Activated CD4-positive, alpha-beta T cell treated with anti-CD3 and anti-CD28 coated beads for 36 hours (primary cell): ENCODE results near the gene NELL1. TPM values are rescaled to one million over a fixed set of nuclear protein-coding genes. Genes with fewer than 3 reads are reported as not detected.

Source experiments
- ATAC-seq: fragments of 200-7000 bp; cut with Tn5 transposase; one replicate; pipeline ENCODE4 v1.10.0; 2021; ENCODE audit warnings: mild to moderate bottlenecking, moderate library complexity
- CTCF ChIA-PET: fragments of 350-600 bp; sonication (Branson Sonifier 250); formaldehyde crosslinking; loops from one replicate; lab custom pipeline; 2021; ENCODE audit warnings: antibody characterized with exemption; lab: Charles Lee
- POLR2A ChIA-PET: fragments of 350-600 bp; sonication (Branson Sonifier 250); formaldehyde crosslinking; loops from one replicate; lab custom pipeline; 2021; ENCODE audit warnings: antibody characterized with exemption, inconsistent platforms; lab: Charles Lee
- DNase-seq: peaks from one replicate; pipeline ENCODE4 v3.0.0-alpha.2; 2020
- H3K27ac Mint-ChIP-seq: one replicate; pipeline ENCODE4 v1.8.0; 2021; ENCODE audit warnings: mixed read lengths
- H3K27me3 Mint-ChIP-seq: one replicate; pipeline ENCODE4 v1.8.0; 2021; ENCODE audit warnings: mixed read lengths
- H3K36me3 Mint-ChIP-seq: one replicate; pipeline ENCODE4 v1.8.0; 2021; ENCODE audit warnings: low read depth, mixed read lengths
- H3K4me1 Mint-ChIP-seq: one replicate; pipeline ENCODE4 v1.8.0; 2021; ENCODE audit warnings: mixed read lengths
- H3K4me3 Mint-ChIP-seq: one replicate; pipeline ENCODE4 v1.8.0; 2021; ENCODE audit warnings: mild to moderate bottlenecking, moderate library complexity, mixed read lengths
- H3K9me3 Mint-ChIP-seq: one replicate; pipeline ENCODE4 v1.8.0; 2021; ENCODE audit warnings: low read depth, mixed read lengths
- intact Hi-C, 2 experiments: fragments of 100-400 bp; cut with DNase I in 1 of 2; cut with micrococcal nuclease in 1 of 2; formaldehyde crosslinking; loops; one replicate each; pipeline versions ENCODE4 v1.14.2 to v1.15.1; 2022 to 2024; cut with DNase I, micrococcal nuclease
- total RNA-seq, 2 experiments: library from RNA; stranded (reverse); gene quantifications; one replicate each; pipeline ENCODE4 v1.2.3, GENCODE V29; 2021

The NELL1 gene
- total RNA-seq, 2 experiments from 2014 or later, result not detected

DNA sequence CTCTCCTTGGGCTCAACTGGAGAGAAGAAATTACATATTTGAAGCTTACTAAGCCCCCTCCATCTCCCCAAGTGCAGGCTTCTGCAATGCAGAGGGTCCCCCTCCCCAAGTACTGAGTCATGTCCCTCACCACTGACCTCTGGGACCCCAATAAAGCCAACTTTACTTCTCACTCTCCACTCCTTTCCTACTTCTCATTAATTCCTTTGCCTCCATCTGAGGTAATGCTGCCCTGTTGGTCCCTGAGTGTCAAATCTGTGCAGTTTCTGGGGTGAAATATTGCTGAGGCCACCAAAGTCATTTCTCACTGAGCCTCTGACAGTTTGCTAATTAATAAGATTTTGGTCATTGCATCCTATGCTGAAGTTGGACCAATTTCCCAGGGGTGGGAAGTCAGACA is 101.6 kb downstream of the NELL1 start:
- intact Hi-C loops, result no loop called here
- no peaks in the 10 kb centered on the region for H3K9me3 Mint-ChIP-seq
- POLR2A ChIA-PET, result no interaction called here
- DNase-seq (no peak), ATAC-seq (no peak)
- no peaks in the 10 kb centered on the region for H3K27me3 Mint-ChIP-seq
- H3K4me3 Mint-ChIP-seq, result no peak overlapping the region
- CTCF ChIA-PET, result interaction anchor here (0.6 kb wide), 1 partner anchor 97 kb away, joined by 3 read pairs; no protein-coding TSS in a partner anchor
- no peaks in the 10 kb centered on the region for H3K36me3 Mint-ChIP-seq
- no peak overlapping the region for H3K27ac Mint-ChIP-seq
- no peaks in the 10 kb centered on the region for H3K4me1 Mint-ChIP-seq

DNA sequence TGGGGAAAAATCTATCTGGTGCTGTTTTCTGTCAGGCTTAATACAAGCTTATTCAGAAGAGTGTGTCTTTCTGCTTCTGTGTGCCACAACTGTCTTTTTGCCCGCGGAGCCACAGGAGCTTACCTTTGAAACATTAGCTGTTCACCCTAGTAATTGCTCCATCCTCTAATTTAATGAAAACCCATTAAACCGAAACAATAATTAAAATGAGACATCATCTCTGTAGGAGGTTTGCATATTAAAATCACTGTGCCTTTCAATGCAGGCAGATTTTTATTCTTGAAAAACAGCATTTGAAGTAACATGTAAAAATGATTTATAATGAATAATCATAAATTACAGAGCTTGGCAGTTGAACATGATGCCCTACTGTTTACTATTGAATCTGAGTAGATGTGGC is 102.3 kb downstream of the NELL1 start:
- intact Hi-C loops, result no loop called here
- Mint-ChIP-seq H3K4me3 (no peak overlapping the region), H3K36me3 (no peaks in the 10 kb centered on the region), H3K9me3 (no peaks in the 10 kb centered on the region), H3K27ac (no peak overlapping the region), H3K4me1 (no peaks in the 10 kb centered on the region), H3K27me3 (no peaks in the 10 kb centered on the region)
- POLR2A ChIA-PET, result no interaction called here
- ATAC-seq (no peak), DNase-seq (no peak)
- CTCF ChIA-PET, result no interaction called here

DNA sequence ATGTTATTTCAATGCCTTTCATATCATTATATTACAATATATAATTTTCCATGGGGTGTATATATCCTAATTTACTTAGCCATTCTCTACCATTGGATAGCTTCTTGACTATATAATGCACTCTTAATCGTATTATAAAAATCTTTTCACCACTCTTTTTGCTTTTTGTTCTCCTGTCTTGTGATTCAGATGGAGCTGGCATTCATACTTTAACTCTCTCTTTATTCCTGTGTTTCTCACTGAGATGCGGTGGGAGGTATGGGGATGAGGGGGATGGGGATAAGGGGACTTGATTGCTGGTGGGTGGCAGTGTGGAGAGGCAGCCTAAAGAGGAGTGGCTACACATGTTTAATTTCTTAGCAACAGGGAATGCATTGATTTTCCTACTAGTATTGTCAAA is 105.9 kb downstream of the NELL1 start:
- H3K36me3 Mint-ChIP-seq, result no peaks in the 10 kb centered on the region
- H3K27ac Mint-ChIP-seq, result no peak overlapping the region
- ChIA-PET CTCF (no interaction called here), POLR2A (no interaction called here)
- no peaks in the 10 kb centered on the region for H3K9me3 Mint-ChIP-seq
- ATAC-seq (no peak), DNase-seq (no peak)
- intact Hi-C loops, result no loop called here
- H3K27me3 Mint-ChIP-seq, result no peaks in the 10 kb centered on the region
- H3K4me1 Mint-ChIP-seq, result no peaks in the 10 kb centered on the region
- H3K4me3 Mint-ChIP-seq, result no peak overlapping the region

DNA sequence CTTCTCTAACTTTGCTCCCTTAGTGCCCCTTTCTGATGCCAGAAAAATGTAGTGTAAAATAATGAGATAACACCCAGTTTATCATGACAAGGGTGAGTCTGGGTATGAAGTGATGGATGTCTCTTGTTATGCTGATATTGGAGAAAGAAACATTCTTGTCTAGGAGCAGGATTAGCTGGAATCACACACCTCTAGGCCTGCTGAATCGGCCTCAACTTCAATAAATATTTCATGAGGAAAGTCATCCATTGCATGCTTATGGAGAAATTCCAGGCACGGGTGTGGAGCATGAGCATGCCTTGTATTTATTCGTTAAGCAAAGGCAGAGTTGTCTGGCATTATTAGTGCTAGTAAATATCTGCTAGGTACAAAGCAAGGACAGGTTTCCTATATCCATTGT is 113.4 kb downstream of the NELL1 start:
- H3K4me3 Mint-ChIP-seq, result no peak overlapping the region
- no peak for ATAC-seq
- H3K27ac Mint-ChIP-seq, result no peak overlapping the region
- no peaks in the 10 kb centered on the region for H3K36me3 Mint-ChIP-seq
- H3K4me1 Mint-ChIP-seq, result no peaks in the 10 kb centered on the region
- POLR2A ChIA-PET, result no interaction called here
- peaks cover 4% of the 10 kb centered on the region for H3K9me3 Mint-ChIP-seq
- CTCF ChIA-PET, result no interaction called here
- no peaks in the 10 kb centered on the region for H3K27me3 Mint-ChIP-seq
- no peak for DNase-seq
- intact Hi-C loops, result no loop called here

DNA sequence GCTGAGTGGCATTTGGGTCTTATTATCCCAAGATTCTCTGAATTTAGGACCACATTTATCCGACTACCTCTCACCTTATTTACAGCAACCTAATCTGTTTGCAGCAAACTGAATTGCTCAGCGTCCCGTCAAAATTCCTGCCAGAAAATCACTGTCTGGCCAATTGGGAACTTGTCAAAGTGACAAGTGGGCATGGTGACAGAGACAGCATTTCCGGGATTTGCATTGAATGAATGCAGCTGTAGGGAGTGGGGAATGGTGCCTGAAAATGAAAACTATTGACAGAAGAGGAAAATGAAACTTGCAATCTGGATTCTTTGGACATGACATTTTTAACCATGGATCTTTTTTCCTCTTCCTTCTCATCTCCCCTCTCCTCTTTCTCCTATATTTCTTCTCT is 113.8 kb downstream of the NELL1 start:
- intact Hi-C loops, result no loop called here
- Mint-ChIP-seq H3K4me3 (no peak overlapping the region), H3K27ac (no peak overlapping the region), H3K9me3 (peaks cover 4% of the 10 kb centered on the region), H3K4me1 (no peaks in the 10 kb centered on the region), H3K36me3 (no peaks in the 10 kb centered on the region), H3K27me3 (no peaks in the 10 kb centered on the region)
- DNase-seq (no peak), ATAC-seq (no peak)
- POLR2A ChIA-PET, result no interaction called here
- CTCF ChIA-PET, result no interaction called here

DNA sequence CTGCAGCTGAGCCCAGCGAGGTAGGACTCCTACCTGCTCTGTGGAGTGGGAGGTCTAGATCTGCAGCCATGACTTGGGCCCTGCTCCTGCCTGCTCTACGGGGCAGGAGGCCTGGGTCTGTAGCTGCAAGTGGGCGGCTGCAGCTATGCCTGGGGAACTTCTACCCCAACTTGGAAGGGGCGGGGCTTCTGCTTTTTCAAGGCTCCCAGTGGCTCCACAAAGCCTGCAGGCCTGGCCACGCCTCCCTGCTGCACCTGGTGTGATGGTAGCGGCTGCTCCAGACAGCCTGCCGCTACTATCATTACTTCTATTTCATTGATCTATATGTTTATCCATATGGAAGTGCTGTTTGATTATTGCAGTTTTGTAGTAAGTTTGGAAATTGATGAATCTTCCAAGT is 121.2 kb downstream of the NELL1 start:
- ChIA-PET POLR2A (no interaction called here), CTCF (no interaction called here)
- DNase-seq (no peak), ATAC-seq (no peak)
- no peaks in the 10 kb centered on the region for H3K9me3 Mint-ChIP-seq
- H3K36me3 Mint-ChIP-seq, result no peaks in the 10 kb centered on the region
- no peak overlapping the region for H3K27ac Mint-ChIP-seq
- H3K27me3 Mint-ChIP-seq, result no peaks in the 10 kb centered on the region
- no peaks in the 10 kb centered on the region for H3K4me1 Mint-ChIP-seq
- no peak overlapping the region for H3K4me3 Mint-ChIP-seq
- intact Hi-C loops, result no loop called here

DNA sequence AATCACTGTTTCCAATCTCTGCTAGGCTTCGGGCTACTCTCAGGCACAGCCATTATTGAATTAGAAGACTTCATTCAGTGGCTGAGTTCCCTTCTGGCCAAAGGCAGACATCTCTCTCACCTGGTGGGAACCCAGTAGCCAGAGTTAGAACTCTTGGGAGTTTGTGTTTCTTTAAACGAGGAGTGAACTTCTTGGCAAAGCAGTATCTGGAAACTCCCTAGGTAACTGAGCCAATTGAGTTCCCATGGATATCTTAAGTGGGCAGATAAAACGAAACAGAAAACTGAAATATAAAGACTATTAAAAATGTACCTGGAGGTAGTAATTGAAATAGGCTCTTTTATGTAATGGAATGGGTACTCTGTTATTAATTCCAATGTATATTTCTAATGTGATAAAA is 125.6 kb downstream of the NELL1 start:
- Mint-ChIP-seq H3K36me3 (no peaks in the 10 kb centered on the region), H3K4me3 (no peak overlapping the region), H3K27me3 (no peaks in the 10 kb centered on the region), H3K4me1 (no peaks in the 10 kb centered on the region), H3K9me3 (peaks cover 2% of the 10 kb centered on the region), H3K27ac (no peak overlapping the region)
- ATAC-seq, result no peak
- ChIA-PET CTCF (interaction anchor here (0.6 kb wide), 1 partner anchor 668 kb away, joined by 3 read pairs; no protein-coding TSS in a partner anchor), POLR2A (no interaction called here)
- DNase-seq, result no peak
- intact Hi-C loops, result no loop called here

DNA sequence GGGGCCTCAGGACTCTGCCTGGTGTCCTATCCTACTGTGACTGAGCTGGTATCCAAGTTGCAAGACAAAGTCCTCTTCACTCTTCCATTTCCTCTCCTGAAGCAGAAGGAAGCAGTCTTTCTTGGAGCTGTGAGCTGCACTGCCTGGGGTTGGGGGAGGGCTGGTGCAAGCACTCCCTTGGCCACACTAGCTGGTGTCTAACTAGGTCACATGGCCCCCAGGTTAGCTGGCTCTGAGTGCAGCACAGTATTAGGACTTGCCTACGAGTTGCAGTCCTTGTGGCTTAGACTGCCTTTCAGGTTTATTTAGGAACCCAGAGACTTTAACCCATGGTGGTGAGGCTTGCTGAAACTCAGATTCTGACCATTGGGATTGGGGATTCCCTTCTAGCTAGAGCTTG is 138.9 kb downstream of the NELL1 start:
- intact Hi-C loops, result no loop called here
- Mint-ChIP-seq H3K9me3 (peaks cover 21% of the 10 kb centered on the region), H3K27ac (no peak overlapping the region), H3K4me1 (no peaks in the 10 kb centered on the region), H3K27me3 (no peaks in the 10 kb centered on the region), H3K4me3 (no peak overlapping the region), H3K36me3 (no peaks in the 10 kb centered on the region)
- ATAC-seq, result no peak
- no peak for DNase-seq
- ChIA-PET POLR2A (no interaction called here), CTCF (no interaction called here)

DNA sequence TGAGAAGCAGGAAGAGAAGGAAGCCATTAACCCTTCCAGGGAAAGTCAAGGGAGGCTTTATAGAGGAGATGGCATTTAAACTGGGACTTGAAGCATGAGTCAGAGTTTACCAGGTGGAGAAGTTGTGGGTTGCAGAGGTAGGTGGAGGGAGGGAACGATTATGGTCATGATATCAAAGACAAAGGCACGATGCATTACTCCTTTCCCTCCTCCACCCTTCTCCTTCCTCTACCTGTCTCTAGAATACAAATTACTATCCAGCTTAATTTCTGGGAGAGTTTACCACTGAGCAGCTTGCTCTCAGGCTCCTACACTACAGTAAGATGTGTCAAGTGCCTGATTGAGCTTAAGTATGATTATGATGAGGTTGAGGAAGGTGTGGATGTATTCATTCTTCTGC is 151.7 kb downstream of the NELL1 start:
- peaks cover 8% of the 10 kb centered on the region for H3K9me3 Mint-ChIP-seq
- intact Hi-C loops, result no loop called here
- no peak overlapping the region for H3K4me3 Mint-ChIP-seq
- ATAC-seq, result no peak
- H3K4me1 Mint-ChIP-seq, result no peaks in the 10 kb centered on the region
- no peaks in the 10 kb centered on the region for H3K27me3 Mint-ChIP-seq
- POLR2A ChIA-PET, result no interaction called here
- CTCF ChIA-PET, result no interaction called here
- H3K27ac Mint-ChIP-seq, result no peak overlapping the region
- DNase-seq, result no peak
- no peaks in the 10 kb centered on the region for H3K36me3 Mint-ChIP-seq

DNA sequence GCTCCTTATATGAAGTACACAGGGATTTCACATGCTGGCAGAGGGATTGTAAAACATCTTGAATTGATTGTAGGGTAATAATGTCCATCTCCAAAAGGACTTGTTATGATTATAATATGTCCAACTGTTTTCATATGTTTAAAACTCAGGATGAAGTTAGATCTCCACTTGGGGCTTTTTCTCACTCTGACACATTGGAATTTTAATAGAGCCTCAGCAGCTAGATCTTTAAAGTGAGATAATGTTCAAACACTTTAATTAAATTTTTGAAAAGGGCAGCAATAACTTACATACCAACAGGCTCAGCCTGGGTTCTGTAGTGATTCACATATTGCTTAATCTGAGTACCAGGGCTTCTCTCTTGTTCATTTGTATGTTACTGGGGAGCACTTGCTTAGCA is 152.1 kb downstream of the NELL1 start:
- Mint-ChIP-seq H3K27ac (no peak overlapping the region), H3K4me1 (no peaks in the 10 kb centered on the region), H3K9me3 (peaks cover 10% of the 10 kb centered on the region), H3K4me3 (no peak overlapping the region), H3K36me3 (no peaks in the 10 kb centered on the region), H3K27me3 (no peaks in the 10 kb centered on the region)
- ATAC-seq (no peak), DNase-seq (no peak)
- CTCF ChIA-PET, result no interaction called here
- POLR2A ChIA-PET, result no interaction called here
- intact Hi-C loops, result no loop called here

DNA sequence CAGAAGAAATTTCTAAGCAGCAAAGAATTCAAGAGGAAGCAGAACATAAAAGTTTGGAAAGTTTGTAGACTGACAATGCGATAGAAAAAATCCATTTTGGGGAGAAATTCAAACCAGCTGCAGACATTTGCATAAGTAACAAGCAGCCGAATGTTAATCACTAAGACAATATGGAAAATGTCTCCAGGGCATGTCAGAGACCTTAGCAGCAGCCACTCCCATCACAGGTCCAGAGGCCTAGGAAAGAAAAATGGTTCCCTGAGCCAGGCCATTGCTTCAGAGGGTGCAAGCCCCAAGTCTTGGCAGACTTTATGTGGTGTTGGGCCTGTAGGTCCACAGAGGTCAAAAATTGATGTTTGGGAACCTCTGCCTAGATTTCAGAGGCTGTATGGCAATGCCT is 155.4 kb downstream of the NELL1 start:
- intact Hi-C loops, result no loop called here
- no peaks in the 10 kb centered on the region for H3K27me3 Mint-ChIP-seq
- H3K9me3 Mint-ChIP-seq, result peaks cover 3% of the 10 kb centered on the region
- no peak for DNase-seq
- H3K4me1 Mint-ChIP-seq, result no peaks in the 10 kb centered on the region
- no peak overlapping the region for H3K27ac Mint-ChIP-seq
- H3K4me3 Mint-ChIP-seq, result no peak overlapping the region
- POLR2A ChIA-PET, result no interaction called here
- CTCF ChIA-PET, result no interaction called here
- ATAC-seq, result no peak
- no peaks in the 10 kb centered on the region for H3K36me3 Mint-ChIP-seq

DNA sequence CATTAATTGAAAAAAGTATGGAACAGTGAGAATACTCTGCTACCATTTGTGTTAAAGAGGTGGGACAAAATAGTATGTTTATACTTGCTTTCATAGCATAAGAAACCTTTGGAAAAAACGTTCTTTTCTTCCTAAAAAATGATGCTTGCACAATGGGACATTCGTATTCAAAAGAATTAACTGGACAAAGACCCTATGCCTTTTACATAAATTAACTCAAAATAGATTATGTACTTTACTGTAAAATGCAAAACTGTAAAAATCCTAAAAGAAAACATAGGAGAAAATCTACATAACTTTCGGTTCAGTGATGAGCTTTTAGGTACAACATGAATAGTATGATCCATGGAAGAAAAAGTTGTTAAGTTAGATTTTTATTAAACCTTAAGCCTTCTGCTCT is 166.2 kb downstream of the NELL1 start:
- intact Hi-C loops, result no loop called here
- H3K4me1 Mint-ChIP-seq, result no peaks in the 10 kb centered on the region
- POLR2A ChIA-PET, result no interaction called here
- H3K27me3 Mint-ChIP-seq, result no peaks in the 10 kb centered on the region
- no peak overlapping the region for H3K27ac Mint-ChIP-seq
- H3K4me3 Mint-ChIP-seq, result no peak overlapping the region
- no peaks in the 10 kb centered on the region for H3K36me3 Mint-ChIP-seq
- CTCF ChIA-PET, result no interaction called here
- peaks cover 2% of the 10 kb centered on the region for H3K9me3 Mint-ChIP-seq
- DNase-seq, result no peak
- ATAC-seq, result no peak

DNA sequence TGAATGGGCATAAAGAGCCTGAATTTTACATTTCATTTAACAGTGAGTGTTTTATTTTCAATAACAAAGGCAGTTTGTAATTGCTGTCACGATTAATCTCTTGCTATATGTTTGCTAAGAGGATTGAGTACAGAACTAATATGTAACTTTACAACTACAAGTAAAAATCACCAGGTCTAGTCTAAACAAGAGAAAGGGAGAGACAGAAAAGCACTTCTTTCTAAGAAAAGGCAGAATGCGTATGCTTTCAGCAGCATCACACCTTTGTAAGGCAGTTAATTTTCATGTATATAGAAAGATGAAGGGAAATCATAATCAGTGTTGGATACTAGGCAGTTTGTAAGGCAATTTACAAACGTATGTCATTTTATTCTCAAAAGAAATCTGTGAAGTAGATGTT is 169.8 kb downstream of the NELL1 start:
- H3K4me1 Mint-ChIP-seq, result no peaks in the 10 kb centered on the region
- intact Hi-C loops, result no loop called here
- ChIA-PET POLR2A (no interaction called here), CTCF (no interaction called here)
- no peak overlapping the region for H3K4me3 Mint-ChIP-seq
- H3K9me3 Mint-ChIP-seq, result peaks cover 2% of the 10 kb centered on the region
- H3K27me3 Mint-ChIP-seq, result no peaks in the 10 kb centered on the region
- ATAC-seq, result no peak
- no peak overlapping the region for H3K27ac Mint-ChIP-seq
- no peaks in the 10 kb centered on the region for H3K36me3 Mint-ChIP-seq
- DNase-seq, result no peak
